Caco-2 (cell line): ENCODE results near the gene ORAI3. TPM values are rescaled to one million over a fixed set of nuclear protein-coding genes. Genes with fewer than 3 reads are reported as not detected.

Source experiments
- BruUV-seq: library from RNA; stranded (reverse); fragments of 400-500 nt; replicated peaks from 2 replicates; lab custom pipeline; 2021; lab: Mats Ljungman, UMichigan
- CTCF ChIA-PET: fragments of 300-600 bp; sonication (Branson Sonifier 250); formaldehyde crosslinking; loops from one replicate; lab custom pipeline; 2022; ENCODE audit warnings: antibody characterized with exemption; lab: Charles Lee
- POLR2A ChIA-PET: fragments of 300-600 bp; sonication (Branson Sonifier 250); formaldehyde crosslinking; loops from one replicate; lab custom pipeline; 2022; ENCODE audit warnings: antibody characterized with exemption; lab: Charles Lee
- DNase-seq, 2 experiments: peaks; one replicate each; pipeline versions ENCODE4 v3.0.0 to v3.0.0-alpha.2; 2020 to 2022
- H3K27me3 ChIP-seq: replicated peaks from 2 replicates; pipeline ENCODE4 v1.6.0; 2011; ENCODE audit warnings: low read length; ENCODE audit not compliant: control insufficient read depth, insufficient read depth
- H3K36me3 ChIP-seq: 2 replicates; pipeline ENCODE4 v1.5.1; 2011; ENCODE audit warnings: low read length; ENCODE audit not compliant: control insufficient read depth, insufficient read depth
- H3K4me1 ChIP-seq: fragments of 250-450 bp; sonication (Bioruptor Pico); 2 replicates; pipeline ENCODE4 v1.5.1; 2020; ENCODE audit warnings: mild to moderate bottlenecking
- H3K4me3 ChIP-seq: 2 replicates; pipeline ENCODE4 v1.5.1; 2011; ENCODE audit warnings: low read depth, mild to moderate bottlenecking, control low read depth, low read length
- H3K9me3 ChIP-seq: fragments of 250-450 bp; sonication (Bioruptor Pico); 2 replicates; pipeline ENCODE4 v1.5.1; 2020; ENCODE audit warnings: mild to moderate bottlenecking, moderate library complexity
- H3K27ac Mint-ChIP-seq: one replicate; pipeline ENCODE4 v1.8.0; 2022; ENCODE audit warnings: mixed read lengths; ENCODE audit not compliant: unreplicated experiment
- H3K27me3 Mint-ChIP-seq: one replicate; pipeline ENCODE4 v1.8.0; 2022; ENCODE audit warnings: mixed read lengths; ENCODE audit not compliant: insufficient read depth, unreplicated experiment
- H3K36me3 Mint-ChIP-seq: one replicate; pipeline ENCODE4 v1.8.0; 2022; ENCODE audit warnings: mild to moderate bottlenecking, mixed read lengths; ENCODE audit not compliant: insufficient read depth, unreplicated experiment
- H3K4me1 Mint-ChIP-seq: one replicate; pipeline ENCODE4 v1.8.0; 2022; ENCODE audit warnings: low read depth, mixed read lengths; ENCODE audit not compliant: unreplicated experiment
- H3K4me3 Mint-ChIP-seq: one replicate; pipeline ENCODE4 v1.8.0; 2022; ENCODE audit warnings: mild to moderate bottlenecking, moderate library complexity, mixed read lengths; ENCODE audit not compliant: unreplicated experiment
- H3K9me3 Mint-ChIP-seq: one replicate; pipeline ENCODE4 v1.8.0; 2022; ENCODE audit warnings: mixed read lengths; ENCODE audit not compliant: unreplicated experiment
- intact Hi-C: fragments of 100-400 bp; cut with micrococcal nuclease; formaldehyde crosslinking; loops from one replicate; pipeline ENCODE4 v1.10.0; 2022; ENCODE audit not compliant: unreplicated experiment
- total RNA-seq: library from RNA; stranded (reverse); gene quantifications from 2 replicates; pipeline ENCODE4 v1.2.3, GENCODE V29; 2022
- TF ChIP-seq, protein P1 (sequence below), 2 experiments: fragments of 200-600 bp in 1 of 2; IDR thresholded peaks; 1 replicate in 1 of 2; 2 replicates in 1 of 2; pipeline versions ENCODE4 v1.5.1 to v1.8.0; 2011 to 2022; ENCODE audit warnings: antibody characterized with exemption in 1 of 2, control low read depth in 1 of 2, inconsistent platforms in 1 of 2, low read depth in 1 of 2, low read length in 1 of 2, mild to moderate bottlenecking in 1 of 2, moderate library complexity in 1 of 2; ENCODE audit not compliant: insufficient read depth in 1 of 2, severe bottlenecking in 1 of 2, unreplicated experiment in 1 of 2

Gene ORAI3
- total RNA-seq, 1 experiment from 2014 or later = 4.7 TPM

DNA sequence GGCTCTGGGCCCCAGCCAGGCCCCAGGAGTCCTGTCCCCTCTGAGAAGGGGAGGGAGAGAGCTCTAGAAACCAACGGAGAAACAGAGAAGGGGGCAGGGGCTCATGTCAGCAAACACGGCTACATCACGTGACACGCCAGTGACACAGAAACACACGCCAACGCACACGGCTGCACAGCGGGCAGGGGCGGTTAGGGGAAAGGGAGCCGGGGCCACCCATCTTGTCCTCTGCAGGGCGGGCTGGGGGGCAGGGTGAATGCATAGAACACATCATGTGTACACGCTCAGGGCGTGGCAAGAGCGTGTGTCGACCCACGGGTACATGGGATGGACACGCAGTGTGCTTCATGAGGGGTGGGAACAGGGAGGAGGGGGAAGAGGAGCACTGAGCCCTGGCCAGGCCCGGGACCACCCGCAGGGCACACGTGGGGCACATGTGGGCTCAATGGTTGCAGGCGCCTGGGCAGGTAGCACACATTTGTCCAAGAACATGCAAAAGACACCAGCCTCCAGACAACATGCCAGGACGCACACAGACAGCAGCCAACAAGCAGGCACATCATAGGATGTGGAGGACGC is 40.7 kb downstream of the ORAI3 start:
- no peak overlapping the region for H3K4me3 ChIP-seq
- DNase-seq = no peak
- intact Hi-C loops = loop anchor here (5.0 kb wide), 1 partner anchor 153 kb away; no protein-coding TSS in a partner anchor
- H3K27ac Mint-ChIP-seq = no peak overlapping the region
- H3K9me3 ChIP-seq = no peaks in the 10 kb centered on the region
- no peaks in the 10 kb centered on the region for H3K36me3 ChIP-seq
- ChIA-PET CTCF (no interaction called here), POLR2A (no interaction called here)
- peaks cover 7% of the 10 kb centered on the region for H3K4me1 ChIP-seq
- no peaks in the 10 kb centered on the region for H3K36me3 Mint-ChIP-seq
- TF ChIP-seq, protein P1, sequence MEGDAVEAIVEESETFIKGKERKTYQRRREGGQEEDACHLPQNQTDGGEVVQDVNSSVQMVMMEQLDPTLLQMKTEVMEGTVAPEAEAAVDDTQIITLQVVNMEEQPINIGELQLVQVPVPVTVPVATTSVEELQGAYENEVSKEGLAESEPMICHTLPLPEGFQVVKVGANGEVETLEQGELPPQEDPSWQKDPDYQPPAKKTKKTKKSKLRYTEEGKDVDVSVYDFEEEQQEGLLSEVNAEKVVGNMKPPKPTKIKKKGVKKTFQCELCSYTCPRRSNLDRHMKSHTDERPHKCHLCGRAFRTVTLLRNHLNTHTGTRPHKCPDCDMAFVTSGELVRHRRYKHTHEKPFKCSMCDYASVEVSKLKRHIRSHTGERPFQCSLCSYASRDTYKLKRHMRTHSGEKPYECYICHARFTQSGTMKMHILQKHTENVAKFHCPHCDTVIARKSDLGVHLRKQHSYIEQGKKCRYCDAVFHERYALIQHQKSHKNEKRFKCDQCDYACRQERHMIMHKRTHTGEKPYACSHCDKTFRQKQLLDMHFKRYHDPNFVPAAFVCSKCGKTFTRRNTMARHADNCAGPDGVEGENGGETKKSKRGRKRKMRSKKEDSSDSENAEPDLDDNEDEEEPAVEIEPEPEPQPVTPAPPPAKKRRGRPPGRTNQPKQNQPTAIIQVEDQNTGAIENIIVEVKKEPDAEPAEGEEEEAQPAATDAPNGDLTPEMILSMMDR (IDR thresholded peaks at IDR 0.05; ENCODE audit: insufficient read depth in 1 of 2, low read depth in 1 of 2, low read length in 1 of 2, severe bottlenecking in 1 of 2, unreplicated experiment in 1 of 2) = no peak
- H3K27me3 ChIP-seq = no peaks in the 10 kb centered on the region
- no peak overlapping the region for H3K4me3 Mint-ChIP-seq
- no TSS peak for BruUV-seq
- peaks cover 9% of the 10 kb centered on the region for H3K4me1 Mint-ChIP-seq
- H3K27me3 Mint-ChIP-seq = no peaks in the 10 kb centered on the region
- no peaks in the 10 kb centered on the region for H3K9me3 Mint-ChIP-seq

- no peak overlapping the region for H3K4me3 ChIP-seq
- CTCF ChIA-PET = no interaction called here
- TF ChIP-seq, protein P1 (IDR thresholded peaks at IDR 0.05; ENCODE audit: insufficient read depth in 1 of 2, low read depth in 1 of 2, low read length in 1 of 2, severe bottlenecking in 1 of 2, unreplicated experiment in 1 of 2) = no peak
- no peaks in the 10 kb centered on the region for H3K27me3 ChIP-seq
- no peaks in the 10 kb centered on the region for H3K36me3 ChIP-seq
- H3K36me3 Mint-ChIP-seq = no peaks in the 10 kb centered on the region
- POLR2A ChIA-PET = no interaction called here
- no TSS peak for BruUV-seq
- no peaks in the 10 kb centered on the region for H3K9me3 Mint-ChIP-seq
- H3K4me3 Mint-ChIP-seq = no peak overlapping the region
- H3K27me3 Mint-ChIP-seq = no peaks in the 10 kb centered on the region
- intact Hi-C loops = no loop called here
- no peak overlapping the region for H3K27ac Mint-ChIP-seq
- peaks cover 11% of the 10 kb centered on the region for H3K4me1 Mint-ChIP-seq
- no peaks in the 10 kb centered on the region for H3K9me3 ChIP-seq
- DNase-seq = no peak
- H3K4me1 ChIP-seq = peaks cover 4% of the 10 kb centered on the region
Measured at GRCh38 chr16:30990105-30990504, 41.2 kb downstream of the ORAI3 start.

DNA sequence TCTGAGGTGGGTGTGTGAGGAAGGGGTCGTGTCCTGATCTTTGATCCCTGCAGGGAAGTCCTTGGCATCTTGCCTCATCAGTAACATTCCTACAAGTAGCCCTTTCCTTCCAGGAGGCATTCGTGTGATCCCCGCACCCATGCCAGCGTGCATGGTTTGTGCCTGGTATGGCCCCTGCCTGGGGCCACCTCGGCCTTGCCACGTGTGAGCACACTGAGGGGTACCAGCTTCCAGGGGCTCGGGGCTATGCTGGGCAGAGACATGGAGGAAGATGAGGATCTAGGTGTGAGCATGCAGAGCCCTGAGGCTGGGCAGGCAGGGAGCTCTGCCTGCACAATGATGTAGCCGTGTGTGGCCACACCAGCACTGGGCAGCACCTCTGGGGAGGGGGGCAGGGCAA is 42.2 kb downstream of the ORAI3 start:
- no TSS peak for BruUV-seq
- no peak for DNase-seq
- TF ChIP-seq, protein P1 (IDR thresholded peaks at IDR 0.05; ENCODE audit: insufficient read depth in 1 of 2, low read depth in 1 of 2, low read length in 1 of 2, severe bottlenecking in 1 of 2, unreplicated experiment in 1 of 2) = no peak
- Mint-ChIP-seq H3K4me3 (no peak overlapping the region), H3K36me3 (no peaks in the 10 kb centered on the region), H3K4me1 (peaks cover 7% of the 10 kb centered on the region), H3K27me3 (no peaks in the 10 kb centered on the region), H3K27ac (no peak overlapping the region), H3K9me3 (no peaks in the 10 kb centered on the region)
- ChIA-PET POLR2A (no interaction called here), CTCF (no interaction called here)
- intact Hi-C loops = no loop called here
- Histone ChIP-seq H3K9me3 (no peaks in the 10 kb centered on the region), H3K36me3 (no peaks in the 10 kb centered on the region), H3K4me3 (no peak overlapping the region), H3K27me3 (no peaks in the 10 kb centered on the region), H3K4me1 (no peaks in the 10 kb centered on the region)
